ENCODE data around the gene PLEKHO2. TPM values are rescaled to one million over a fixed set of nuclear protein-coding genes. Genes with fewer than 3 reads are reported as not detected.

The PLEKHO2 gene, protein sequence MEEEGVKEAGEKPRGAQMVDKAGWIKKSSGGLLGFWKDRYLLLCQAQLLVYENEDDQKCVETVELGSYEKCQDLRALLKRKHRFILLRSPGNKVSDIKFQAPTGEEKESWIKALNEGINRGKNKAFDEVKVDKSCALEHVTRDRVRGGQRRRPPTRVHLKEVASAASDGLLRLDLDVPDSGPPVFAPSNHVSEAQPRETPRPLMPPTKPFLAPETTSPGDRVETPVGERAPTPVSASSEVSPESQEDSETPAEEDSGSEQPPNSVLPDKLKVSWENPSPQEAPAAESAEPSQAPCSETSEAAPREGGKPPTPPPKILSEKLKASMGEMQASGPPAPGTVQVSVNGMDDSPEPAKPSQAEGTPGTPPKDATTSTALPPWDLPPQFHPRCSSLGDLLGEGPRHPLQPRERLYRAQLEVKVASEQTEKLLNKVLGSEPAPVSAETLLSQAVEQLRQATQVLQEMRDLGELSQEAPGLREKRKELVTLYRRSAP
- total RNA-seq (2022; extraction: Qiagen RNA extraction; ENCODE audit: low read depth) = 5.7 to 6.5 TPM (median 6.1 TPM) in 5 replicates

GRCh38 chr15:64841344-64842095 lies at the start of gene PLEKHO2:
Gene PLEKHO2 (plus strand): TSS chr15:64841915. CDS start chr15:64842017, 102 bp downstream.

GRCh38 chr15:64825431-64826294 lies 16.1 kb upstream of the PLEKHO2 start, which contains the start of gene PIF1:
Gene PIF1 (minus strand): TSS chr15:64825647. CDS start chr15:64824335, 1,312 bp downstream.

GRCh38 chr15:64911311-64912186 lies 69.8 kb downstream of the PLEKHO2 start, which contains the start of gene ANKDD1A:
Gene ANKDD1A (plus strand): TSS chr15:64911902. CDS start chr15:64911931, 29 bp downstream.

Other genes starting within 250 kb of the PLEKHO2 start
- gene RBPMS2, start 66.3 kb upstream of the PLEKHO2 start, total RNA-seq (2022; extraction: Qiagen RNA extraction; ENCODE audit: low read depth) = 6.1 to 8.9 TPM (median 7.1 TPM) in 5 replicates
- 12.7 to 21.6 TPM (median 16.5 TPM) in 5 replicates for gene PIF1, start 16.3 kb upstream of the PLEKHO2 start, total RNA-seq (2022; extraction: Qiagen RNA extraction; ENCODE audit: low read depth)
- 1.5 to 1.9 TPM (median 1.7 TPM) in 5 replicates for gene ANKDD1A, start 70.0 kb downstream of the PLEKHO2 start, total RNA-seq (2022; extraction: Qiagen RNA extraction; ENCODE audit: low read depth)
- gene SPG21, start 148.0 kb downstream of the PLEKHO2 start, total RNA-seq (2022; extraction: Qiagen RNA extraction; ENCODE audit: low read depth) = 111 to 131 TPM (median 127 TPM) in 5 replicates
- 20.3 to 30.4 TPM (median 25.6 TPM) in 5 replicates for gene MTFMT, start 187.7 kb downstream of the PLEKHO2 start, total RNA-seq (2022; extraction: Qiagen RNA extraction; ENCODE audit: low read depth)
- 17.5 to 21.2 TPM (median 19.5 TPM) in 5 replicates for gene SLC51B, start 203.5 kb downstream of the PLEKHO2 start, total RNA-seq (2022; extraction: Qiagen RNA extraction; ENCODE audit: low read depth)
- gene RASL12, start 226.1 kb downstream of the PLEKHO2 start, total RNA-seq (2022; extraction: Qiagen RNA extraction; ENCODE audit: low read depth) = 0.08 to 0.13 TPM (median 0.10 TPM) in 5 replicates
- not detected in 5 replicates for gene KBTBD13, start 234.8 kb downstream of the PLEKHO2 start, total RNA-seq (2022; extraction: Qiagen RNA extraction; ENCODE audit: low read depth)